H9 (cell line): ENCODE measurements around the gene ZRANB1. TPM values are rescaled to one million over a fixed set of nuclear protein-coding genes. Genes with fewer than 3 reads are reported as not detected.

Experiments used
- DNase-seq: peaks from one replicate; pipeline ENCODE4 v3.0.0-alpha.2; 2017
- H2AFZ ChIP-seq: one replicate; pipeline ENCODE4 v1.6.1; 2013; ENCODE audit warnings: mild to moderate bottlenecking, low read length, control low read depth, moderate library complexity
- H2AK5ac ChIP-seq: 2 replicates; pipeline ENCODE4 v1.6.1; 2013; ENCODE audit warnings: low read length, control low read depth, mixed read lengths; ENCODE audit not compliant: insufficient read length
- H2BK120ac ChIP-seq: one replicate; pipeline ENCODE4 v1.6.1; 2013; ENCODE audit warnings: low read depth, mild to moderate bottlenecking, low read length, control low read depth, inconsistent platforms; ENCODE audit not compliant: poor library complexity, severe bottlenecking
- H2BK12ac ChIP-seq: 2 replicates; pipeline ENCODE4 v1.6.1; 2013; ENCODE audit warnings: low read length, control low read depth, mixed read lengths, low read depth; ENCODE audit not compliant: insufficient read length
- H2BK15ac ChIP-seq: 2 replicates; pipeline ENCODE4 v1.6.1; 2013; ENCODE audit warnings: low read depth, low read length, control low read depth
- H2BK20ac ChIP-seq: one replicate; pipeline ENCODE4 v1.6.1; 2013; ENCODE audit warnings: low read depth, mild to moderate bottlenecking, low read length, control low read depth, inconsistent platforms; ENCODE audit not compliant: poor library complexity, severe bottlenecking
- H2BK5ac ChIP-seq: 2 replicates; pipeline ENCODE4 v1.6.1; 2013; ENCODE audit warnings: low read length, control low read depth, mixed read lengths; ENCODE audit not compliant: insufficient read length
- H3K14ac ChIP-seq: 2 replicates; pipeline ENCODE4 v1.6.1; 2013; ENCODE audit warnings: low read length, control low read depth; ENCODE audit not compliant: insufficient read depth
- H3K18ac ChIP-seq: 2 replicates; pipeline ENCODE4 v1.6.1; 2013; ENCODE audit warnings: low read depth, mild to moderate bottlenecking, mixed read lengths, low read length, control low read depth; ENCODE audit not compliant: insufficient read length
- H3K23ac ChIP-seq: 2 replicates; pipeline ENCODE4 v1.6.1; 2013; ENCODE audit warnings: low read length, control low read depth, mixed read lengths, low read depth; ENCODE audit not compliant: insufficient read length
- H3K23me2 ChIP-seq: 2 replicates; pipeline ENCODE4 v1.6.1; 2013; ENCODE audit warnings: low read depth, mild to moderate bottlenecking, mixed read lengths, low read length, control low read depth; ENCODE audit not compliant: insufficient read length, poor library complexity, severe bottlenecking
- H3K27ac ChIP-seq: 2 replicates; pipeline ENCODE4 v1.5.1; 2013; ENCODE audit warnings: low read length, control low read depth, mixed read lengths, low read depth; ENCODE audit not compliant: insufficient read length
- H3K27me3 ChIP-seq: 2 replicates; pipeline ENCODE4 v1.6.1; 2013; ENCODE audit warnings: low read length, control low read depth, inconsistent platforms; ENCODE audit not compliant: insufficient read depth
- H3K4ac ChIP-seq: 2 replicates; pipeline ENCODE4 v1.6.1; 2013; ENCODE audit warnings: low read depth, mild to moderate bottlenecking, control low read depth, inconsistent platforms, low read length, moderate library complexity
- H3K4me1 ChIP-seq: 2 replicates; pipeline ENCODE4 v1.6.1; 2013; ENCODE audit warnings: low read length, control low read depth, inconsistent platforms; ENCODE audit not compliant: insufficient read depth
- H3K4me2 ChIP-seq: 2 replicates; pipeline ENCODE4 v1.6.1; 2013; ENCODE audit warnings: low read length, control low read depth, mixed read lengths; ENCODE audit not compliant: insufficient read length, insufficient read depth
- H3K56ac ChIP-seq: 2 replicates; pipeline ENCODE4 v1.6.1; 2013; ENCODE audit warnings: low read depth, mild to moderate bottlenecking, mixed read lengths, low read length, control low read depth; ENCODE audit not compliant: insufficient read length
- H3K79me1 ChIP-seq: 2 replicates; pipeline ENCODE4 v1.6.1; 2013; ENCODE audit warnings: low read depth, mild to moderate bottlenecking, moderate library complexity, low read length, control low read depth, inconsistent platforms; ENCODE audit not compliant: insufficient read depth, poor library complexity, severe bottlenecking
- H3K79me2 ChIP-seq: 2 replicates; pipeline ENCODE4 v1.6.1; 2013; ENCODE audit warnings: low read length, control low read depth, inconsistent platforms; ENCODE audit not compliant: insufficient read depth
- H3K9ac ChIP-seq: 2 replicates; pipeline ENCODE4 v1.6.1; 2013; ENCODE audit warnings: low read length, control low read depth, mixed read lengths; ENCODE audit not compliant: insufficient read length; ENCODE audit errors: extremely low read depth
- H3K9me3 ChIP-seq: one replicate; pipeline ENCODE4 v1.6.1; 2013; ENCODE audit warnings: low read depth, low read length, inconsistent platforms; ENCODE audit not compliant: control insufficient read depth
- H3T11ph ChIP-seq: one replicate; pipeline ENCODE4 v1.6.1; 2013; ENCODE audit warnings: mild to moderate bottlenecking, low read length, control low read depth, inconsistent platforms
- H4K20me1 ChIP-seq: one replicate; pipeline ENCODE4 v1.6.1; 2013; ENCODE audit not compliant: control insufficient read depth, insufficient read length, insufficient read depth
- H4K5ac ChIP-seq: 2 replicates; pipeline ENCODE4 v1.6.1; 2013; ENCODE audit warnings: low read depth, mild to moderate bottlenecking, mixed read lengths, low read length, control low read depth; ENCODE audit not compliant: insufficient read length
- H4K8ac ChIP-seq: replicated peaks from 2 replicates; pipeline ENCODE4 v1.6.1; 2013; ENCODE audit warnings: low read length, control low read depth, mixed read lengths, low read depth; ENCODE audit not compliant: insufficient read length
- H4K91ac ChIP-seq: 2 replicates; pipeline ENCODE4 v1.6.1; 2013; ENCODE audit warnings: low read depth, mild to moderate bottlenecking, moderate library complexity, mixed read lengths, low read length, control low read depth; ENCODE audit not compliant: insufficient read length
- H3K27ac Mint-ChIP-seq, 3 experiments: 2 replicates in 2 of 3; 3 replicates in 1 of 3; pipeline ENCODE4 v1.8.0; 2020 to 2021; ENCODE audit warnings: mixed read lengths in 3 of 3, mild to moderate bottlenecking in 1 of 3, moderate library complexity in 1 of 3
- H3K27me3 Mint-ChIP-seq: 2 replicates; pipeline ENCODE4 v1.8.0; 2021; ENCODE audit warnings: low read depth, mild to moderate bottlenecking, moderate library complexity, mixed read lengths
- H3K36me3 Mint-ChIP-seq, 3 experiments: 2 replicates in 2 of 3; 3 replicates in 1 of 3; pipeline ENCODE4 v1.8.0; 2020 to 2021; ENCODE audit warnings: low read depth in 3 of 3, mixed read lengths in 3 of 3; ENCODE audit not compliant: insufficient read depth in 1 of 3
- H3K4me1 Mint-ChIP-seq, 2 experiments: 2 replicates each; pipeline ENCODE4 v1.8.0; 2020; ENCODE audit warnings: mixed read lengths in 2 of 2
- H3K4me3 Mint-ChIP-seq, 2 experiments: 2 replicates in 1 of 2; 3 replicates in 1 of 2; pipeline ENCODE4 v1.8.0; 2020 to 2021; ENCODE audit warnings: mild to moderate bottlenecking in 2 of 2, mixed read lengths in 2 of 2, moderate library complexity in 1 of 2
- H3K9me3 Mint-ChIP-seq, 2 experiments: 2 replicates in 1 of 2; 3 replicates in 1 of 2; pipeline ENCODE4 v1.8.0; 2020; ENCODE audit warnings: mild to moderate bottlenecking in 2 of 2, mixed read lengths in 2 of 2, moderate library complexity in 1 of 2
- WGBS: extraction: QIAGEN DNeasy Blood & Tissue Kit; methylation state at CpG from one replicate; pipeline ENCODE4 v1.1.7; 2013; ENCODE audit warnings: missing lambda C conversion rate, low lambda C conversion rate, mixed read lengths; ENCODE audit not compliant: insufficient read length; ENCODE audit errors: extremely low coverage; 5-methylcytosine and 5-hydroxymethylcytosine counted together
- total RNA-seq: library from RNA; stranded (reverse); gene quantifications from 2 replicates; pipeline ENCODE4 v1.2.1, GENCODE V29; 2021
- TF ChIP-seq, protein P1 (sequence below): fragments of 200-600 bp; sonication (generic); conservative IDR thresholded peaks from 3 replicates; pipeline ENCODE4 v1.8.0; 2021; ENCODE audit warnings: antibody characterized with exemption, mild to moderate bottlenecking

The ZRANB1 gene
- total RNA-seq, 1 experiment from 2014 or later: 17.4 TPM

DNA sequence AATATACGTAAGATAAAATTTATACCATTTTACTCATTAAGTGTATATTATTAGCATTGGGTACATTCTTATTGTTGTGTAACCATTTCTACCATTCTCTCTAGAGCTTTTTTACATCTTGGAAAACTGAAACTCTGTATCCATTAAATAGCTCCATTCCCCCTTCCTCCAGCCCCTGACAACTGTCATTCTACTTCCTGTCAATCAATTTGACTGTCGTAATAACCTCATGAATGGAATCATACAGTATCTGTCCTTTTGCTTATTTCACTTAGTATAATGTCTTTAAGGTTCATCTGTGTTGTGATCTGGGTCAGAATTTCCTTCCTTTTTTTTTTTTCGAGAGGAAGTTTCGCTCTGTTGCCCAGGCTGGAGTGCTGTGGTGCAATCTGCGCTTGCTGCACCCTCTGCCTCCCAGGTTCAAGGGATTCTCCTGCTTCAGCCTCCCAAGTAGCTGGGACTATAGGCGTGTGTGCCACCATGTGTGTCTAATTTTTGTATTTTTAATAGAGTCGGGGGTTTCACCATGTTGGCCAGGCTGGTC, 15.6 kb downstream of the ZRANB1 start:
- Histone ChIP-seq H3K56ac (no peak overlapping the region), H4K5ac (no peak overlapping the region), H3K27me3 (no peaks in the 10 kb centered on the region), H4K20me1 (no peaks in the 10 kb centered on the region), H3K79me1 (peaks cover 19% of the 10 kb centered on the region), H3K27ac (no peak overlapping the region), H2BK120ac (no peak overlapping the region), H2BK20ac (no peak overlapping the region), H3K4me1 (no peaks in the 10 kb centered on the region), H3K18ac (no peak overlapping the region), H3K4ac (no peak overlapping the region), H4K8ac (no peak overlapping the region), H2BK12ac (no peak overlapping the region), H2AK5ac (no peak overlapping the region), H3K23me2 (no peaks in the 10 kb centered on the region), H3K9ac (no peak overlapping the region), H3K14ac (no peak overlapping the region), H2BK5ac (no peak overlapping the region), H3T11ph (no peak overlapping the region), H3K4me2 (no peak overlapping the region), H3K9me3 (no peaks in the 10 kb centered on the region), H2BK15ac (no peak overlapping the region), H2AFZ (no peak overlapping the region), H4K91ac (no peak overlapping the region), H3K79me2 (peaks cover 19% of the 10 kb centered on the region; the same call in 1 of the 2 replicates), H3K23ac (no peak overlapping the region)
- no peak for DNase-seq
- Mint-ChIP-seq H3K27me3 (no peaks in the 10 kb centered on the region), H3K9me3 (no peaks in the 10 kb centered on the region), H3K36me3 (peaks cover 0 to 4% (median 4%) of the 10 kb centered on the region in 3 experiments; a peak in 3 of 7 replicates), H3K27ac (no peak overlapping the region), H3K4me3 (no peak overlapping the region), H3K4me1 (peaks cover 19 to 26% of the 10 kb centered on the region in 2 experiments)
- no CpG with 5 or more reads among the region's 7 CpGs for WGBS
- TF ChIP-seq, protein P1, sequence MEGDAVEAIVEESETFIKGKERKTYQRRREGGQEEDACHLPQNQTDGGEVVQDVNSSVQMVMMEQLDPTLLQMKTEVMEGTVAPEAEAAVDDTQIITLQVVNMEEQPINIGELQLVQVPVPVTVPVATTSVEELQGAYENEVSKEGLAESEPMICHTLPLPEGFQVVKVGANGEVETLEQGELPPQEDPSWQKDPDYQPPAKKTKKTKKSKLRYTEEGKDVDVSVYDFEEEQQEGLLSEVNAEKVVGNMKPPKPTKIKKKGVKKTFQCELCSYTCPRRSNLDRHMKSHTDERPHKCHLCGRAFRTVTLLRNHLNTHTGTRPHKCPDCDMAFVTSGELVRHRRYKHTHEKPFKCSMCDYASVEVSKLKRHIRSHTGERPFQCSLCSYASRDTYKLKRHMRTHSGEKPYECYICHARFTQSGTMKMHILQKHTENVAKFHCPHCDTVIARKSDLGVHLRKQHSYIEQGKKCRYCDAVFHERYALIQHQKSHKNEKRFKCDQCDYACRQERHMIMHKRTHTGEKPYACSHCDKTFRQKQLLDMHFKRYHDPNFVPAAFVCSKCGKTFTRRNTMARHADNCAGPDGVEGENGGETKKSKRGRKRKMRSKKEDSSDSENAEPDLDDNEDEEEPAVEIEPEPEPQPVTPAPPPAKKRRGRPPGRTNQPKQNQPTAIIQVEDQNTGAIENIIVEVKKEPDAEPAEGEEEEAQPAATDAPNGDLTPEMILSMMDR: no peak
